Esophagus muscularis mucosa (tissue), 4 donors: ENCODE results near the gene ANAPC7.

Source experiments
- CTCF ChIP-seq, 3 experiments: fragments of 200-600 bp in 2 of 3; fragments of 450-650 bp in 1 of 3; sonication (generic) in 2 of 3; IDR thresholded peaks; one replicate each; pipeline ENCODE4 v1.5.1; 2017 to 2019; ENCODE audit warnings: antibody characterized with exemption in 3 of 3, mild to moderate bottlenecking in 2 of 3, moderate library complexity in 1 of 3
- EP300 ChIP-seq: sonication (generic); formaldehyde crosslinking; IDR thresholded peaks from one replicate; pipeline ENCODE4 v1.6.1; 2017; ENCODE audit warnings: antibody characterized with exemption
- POLR2A ChIP-seq: fragments of 450-650 bp; IDR thresholded peaks from one replicate; pipeline ENCODE4 v1.6.1; 2017; ENCODE audit warnings: antibody characterized with exemption, moderate library complexity, mild to moderate bottlenecking, low read depth
- POLR2AphosphoS5 ChIP-seq, 2 donors: sonication (generic); formaldehyde crosslinking; IDR thresholded peaks; one replicate each; pipeline ENCODE4 v1.6.1; 2017; ENCODE audit warnings: antibody characterized with exemption in 2 of 2

- no peak for TF ChIP-seq CTCF (IDR thresholded peaks at IDR 0.05)
- TF ChIP-seq POLR2A, result no peak
- TF ChIP-seq EP300, result no peak
- TF ChIP-seq POLR2AphosphoS5 (IDR thresholded peaks at IDR 0.05), result no peak
These were observed 49.2 kb downstream of the ANAPC7 start for GRCh38 chr12:110354172-110354780.
